ENCODE data around the gene ST3GAL4.
"Not testable (repeated sequence)": the region's sequence is repeated elsewhere in the genome, so short reads cannot be mapped to it uniquely, and the experiment has no call there.

The ST3GAL4 gene, protein sequence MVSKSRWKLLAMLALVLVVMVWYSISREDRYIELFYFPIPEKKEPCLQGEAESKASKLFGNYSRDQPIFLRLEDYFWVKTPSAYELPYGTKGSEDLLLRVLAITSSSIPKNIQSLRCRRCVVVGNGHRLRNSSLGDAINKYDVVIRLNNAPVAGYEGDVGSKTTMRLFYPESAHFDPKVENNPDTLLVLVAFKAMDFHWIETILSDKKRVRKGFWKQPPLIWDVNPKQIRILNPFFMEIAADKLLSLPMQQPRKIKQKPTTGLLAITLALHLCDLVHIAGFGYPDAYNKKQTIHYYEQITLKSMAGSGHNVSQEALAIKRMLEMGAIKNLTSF

DNA sequence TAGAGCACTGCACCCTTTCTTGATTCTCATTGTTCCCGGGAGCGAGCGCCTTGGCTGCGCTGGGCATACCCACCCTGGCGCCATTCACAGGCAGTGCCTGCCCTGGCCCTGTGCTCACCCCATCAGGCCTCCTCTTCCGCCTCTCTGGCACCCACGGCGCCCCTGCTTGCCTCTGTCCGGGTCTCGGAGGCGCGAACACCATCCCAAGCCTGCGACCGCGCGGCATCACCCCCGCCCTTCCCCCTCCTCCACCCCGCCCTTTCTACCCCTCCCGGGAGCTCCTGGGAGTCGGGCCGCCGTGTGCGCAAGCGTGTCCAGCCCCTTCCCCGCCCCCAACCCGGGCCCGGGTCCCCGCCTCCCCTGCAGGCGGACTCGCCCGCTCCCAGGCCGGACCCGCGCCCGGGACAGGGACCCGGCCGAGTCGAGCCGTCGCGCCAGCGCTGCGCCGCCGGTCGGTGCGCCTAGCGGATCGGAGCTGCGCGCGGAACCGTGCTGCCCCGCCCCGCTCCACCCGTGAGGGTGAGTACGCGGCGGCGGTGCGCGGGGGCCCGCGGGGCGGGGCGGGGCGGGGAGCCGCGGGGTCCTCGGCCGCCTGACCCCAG is at the start of gene ST3GAL4:
ST3GAL4 (plus strand) TSS at position 363 of the 602 bp plus-strand sequence. CDS start 50,470 bp downstream, outside the sequence.
- DNase-seq (ENCODE audit: low read depth in 3 of 3, low spot score in 1 of 3), result peak in 2 of 3 donors; percentile 18 to 62

DNA sequence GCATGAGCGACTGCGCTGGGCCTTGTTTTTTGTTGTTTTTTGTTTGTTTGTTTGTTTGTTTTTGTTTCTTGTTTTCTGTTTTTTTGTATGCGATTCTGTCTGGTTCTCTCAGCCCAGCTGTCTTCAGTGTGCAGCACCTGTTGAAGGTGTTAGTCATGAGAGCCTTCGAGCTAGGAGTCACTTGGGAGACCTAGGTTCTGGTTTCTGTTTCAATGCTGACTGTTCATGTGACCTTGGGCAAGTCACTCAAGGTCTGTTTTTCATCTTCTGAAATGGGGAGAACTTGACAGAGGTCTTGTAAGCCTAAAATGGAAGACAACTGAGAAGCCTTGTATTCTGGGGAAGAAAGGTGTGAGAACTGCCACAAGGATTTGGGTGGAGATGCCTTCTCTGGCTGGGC is 49.8 kb upstream of the ST3GAL4 start:
- DNase-seq (ENCODE audit: low read depth in 3 of 3, low spot score in 1 of 3), result no peak

DNA sequence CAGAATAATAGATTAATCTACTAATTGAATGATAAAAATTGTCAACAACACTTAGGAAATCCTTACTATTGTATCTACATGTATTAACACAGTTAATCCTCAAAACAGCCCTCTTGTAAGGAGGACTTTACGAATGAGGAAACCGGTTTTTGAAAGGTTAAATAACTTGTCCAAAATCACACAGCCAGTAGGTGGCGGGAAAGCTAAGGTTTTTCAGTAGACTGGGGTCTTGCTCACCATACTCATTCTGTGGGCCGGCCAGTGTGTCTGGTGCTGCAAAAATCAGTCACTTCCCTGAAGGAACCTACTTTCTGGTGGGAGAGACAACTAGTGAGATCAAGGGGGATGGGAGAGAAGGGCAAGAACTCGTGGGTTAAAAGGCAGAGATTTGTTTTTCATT is 47.8 kb upstream of the ST3GAL4 start:
- no peak for DNase-seq (ENCODE audit: low read depth in 3 of 3, low spot score in 1 of 3)

DNA sequence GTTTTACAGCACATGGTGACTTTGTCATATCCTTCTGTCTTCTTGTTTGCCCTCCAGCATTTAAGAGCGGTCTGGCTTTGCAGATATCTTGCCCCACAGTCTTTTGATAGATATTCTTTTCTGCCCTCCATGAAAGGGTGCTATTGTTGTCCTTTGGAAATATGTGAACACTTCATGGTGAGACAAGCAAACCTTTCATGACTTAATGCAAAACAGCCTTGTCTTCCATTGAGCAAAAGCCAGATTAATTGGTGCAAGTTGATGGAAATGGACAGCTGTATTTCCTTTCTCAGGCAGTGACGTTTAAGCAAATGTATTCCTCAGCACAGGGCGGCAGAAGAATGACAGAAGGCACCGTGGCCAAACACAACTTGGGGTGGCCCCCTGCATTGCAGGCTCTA is 47.2 kb upstream of the ST3GAL4 start:
- DNase-seq (ENCODE audit: low read depth in 3 of 3, low spot score in 1 of 3), result no peak

DNA sequence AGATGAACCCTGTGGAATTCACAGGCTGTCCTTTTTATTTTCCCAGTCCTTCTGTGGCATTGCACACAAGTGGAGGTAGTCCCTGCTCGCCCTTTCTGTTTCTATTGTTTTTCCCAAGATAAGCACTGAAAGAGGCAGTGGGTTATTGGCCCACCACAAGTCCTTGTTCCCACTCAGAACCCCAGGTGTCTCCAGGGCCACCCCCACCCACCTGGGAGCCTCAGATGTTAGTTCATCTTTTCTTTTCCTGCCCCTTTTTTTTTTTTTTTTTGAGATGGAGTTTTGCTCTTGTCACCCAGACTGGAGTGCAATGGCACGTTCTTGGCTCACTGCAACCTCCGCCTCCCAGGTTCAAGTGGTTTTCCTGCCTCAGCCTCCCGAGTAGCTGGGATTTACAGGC is 46.7 kb upstream of the ST3GAL4 start:
- not testable (repeated sequence) for DNase-seq (ENCODE audit: low read depth in 3 of 3, low spot score in 1 of 3)

DNA sequence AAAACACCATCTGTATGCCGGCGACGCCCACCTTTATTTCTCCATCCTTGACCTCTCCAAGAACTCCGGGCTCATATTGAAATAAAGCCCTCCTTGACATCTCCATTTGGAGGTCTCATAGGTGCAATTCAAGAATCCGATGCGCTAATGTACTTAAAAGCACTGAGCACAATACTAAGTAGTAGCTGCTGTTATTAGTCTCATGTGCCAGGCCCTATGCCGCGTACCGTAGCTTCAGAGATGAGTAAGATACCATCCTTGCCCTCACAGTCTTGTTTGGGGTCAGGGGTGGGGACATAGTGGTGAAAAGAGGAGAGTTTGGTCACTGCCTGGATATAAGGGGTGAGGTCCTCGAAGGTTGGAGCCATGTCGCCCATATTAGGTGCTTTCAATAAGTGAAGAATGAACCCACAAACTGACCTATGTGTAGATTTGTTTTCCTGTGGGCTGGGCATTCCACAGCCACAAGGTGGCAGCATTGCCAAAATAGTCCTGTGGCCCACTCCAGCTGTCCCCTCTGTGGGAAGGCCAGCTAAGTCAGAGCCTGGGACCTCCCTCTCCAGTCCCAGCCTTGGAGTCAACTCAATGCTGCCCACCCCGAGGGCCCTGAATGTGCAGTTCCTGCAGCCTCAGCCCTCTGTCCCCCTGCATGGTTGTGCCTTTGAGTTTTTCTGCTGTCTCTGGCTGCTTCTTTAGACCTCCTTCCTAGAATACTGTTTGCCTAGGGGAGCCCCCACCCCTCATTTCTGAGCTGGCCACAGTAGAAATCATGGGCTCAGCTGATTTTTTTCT is 45.1 kb upstream of the ST3GAL4 start:
- DNase-seq (ENCODE audit: low read depth in 3 of 3, low spot score in 1 of 3), result peak in 1 of 3 donors; percentile 45

DNA sequence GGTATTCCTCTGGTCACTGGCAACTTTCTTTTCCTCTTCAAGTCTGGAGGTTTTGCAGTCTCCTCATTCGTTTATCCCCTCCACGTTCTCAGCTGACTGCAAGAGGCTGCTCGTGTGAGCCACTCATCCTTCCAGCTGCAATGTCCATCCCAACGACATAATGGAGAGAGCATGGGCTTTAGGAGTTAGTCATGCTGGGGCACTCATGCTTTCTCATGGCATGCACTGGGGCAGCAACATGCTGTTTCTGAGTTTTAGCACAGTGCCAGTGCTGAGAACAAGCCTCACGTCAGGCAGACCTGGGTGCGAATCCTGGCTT is 44.5 kb upstream of the ST3GAL4 start:
- no peak for DNase-seq (ENCODE audit: low read depth in 3 of 3, low spot score in 1 of 3)

DNA sequence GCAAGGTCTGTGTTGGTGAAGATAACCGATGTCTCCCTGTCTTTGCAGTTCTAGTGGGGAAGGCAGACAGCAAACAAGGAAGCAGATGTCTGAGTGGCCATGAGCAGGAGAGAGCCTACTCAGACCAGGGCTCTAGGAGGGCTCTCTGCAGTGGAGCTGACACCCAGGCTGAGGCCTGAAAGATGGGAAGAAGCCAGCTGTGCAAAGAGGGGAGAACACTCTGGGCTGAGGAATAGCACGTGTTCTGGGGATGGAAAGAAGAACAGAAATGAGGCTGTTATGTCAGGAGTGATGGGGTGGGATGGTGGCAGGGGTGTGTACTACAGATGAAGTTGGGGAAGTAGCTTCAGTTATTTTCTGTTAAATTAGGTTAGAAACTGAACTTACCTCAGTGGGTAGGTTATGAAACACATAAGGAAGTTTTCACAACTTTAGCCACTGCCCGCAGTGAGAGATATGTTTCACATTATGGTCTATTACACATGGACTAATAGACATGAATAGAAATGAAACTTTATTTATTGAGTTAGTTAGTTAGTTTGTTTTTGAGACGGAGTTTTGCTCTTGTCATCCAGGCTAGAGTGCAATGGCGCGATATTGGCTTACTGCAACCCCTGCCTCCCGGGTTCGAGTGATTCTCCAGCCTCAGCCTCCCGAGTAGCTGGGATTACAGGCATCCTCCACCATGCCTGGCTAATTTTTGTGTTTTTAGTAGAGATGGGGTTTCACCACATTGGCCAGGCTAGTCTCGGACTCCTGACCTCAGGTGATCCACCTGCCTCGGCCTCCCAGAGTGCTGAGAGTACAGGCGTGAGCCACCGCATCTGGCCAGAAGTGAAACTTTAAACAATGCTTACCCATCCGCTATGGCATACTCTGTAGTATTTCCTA is 43.8 kb upstream of the ST3GAL4 start:
- DNase-seq (ENCODE audit: low read depth in 3 of 3, low spot score in 1 of 3), result no peak

DNA sequence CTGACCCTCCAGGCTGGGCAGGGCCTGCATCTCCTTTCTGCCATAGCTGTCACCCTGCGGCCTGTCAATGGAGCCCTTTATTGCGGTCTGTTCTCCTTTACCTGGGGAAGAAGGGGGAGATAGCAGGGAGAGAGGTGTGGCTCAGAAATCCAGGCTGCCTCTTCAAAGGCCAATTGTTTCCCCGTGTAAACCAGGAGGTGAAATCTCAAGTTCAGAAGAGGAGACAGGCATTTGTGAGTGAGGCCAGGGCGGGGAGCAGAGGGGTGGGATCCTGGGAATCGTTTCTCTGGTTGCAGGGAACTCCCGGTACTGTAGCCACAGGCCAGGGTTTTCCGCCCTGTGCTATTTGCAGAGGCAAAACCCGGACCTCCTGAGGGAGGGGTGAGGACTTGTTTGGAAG is 42.5 kb upstream of the ST3GAL4 start:
- no peak for DNase-seq (ENCODE audit: low read depth in 3 of 3, low spot score in 1 of 3)

DNA sequence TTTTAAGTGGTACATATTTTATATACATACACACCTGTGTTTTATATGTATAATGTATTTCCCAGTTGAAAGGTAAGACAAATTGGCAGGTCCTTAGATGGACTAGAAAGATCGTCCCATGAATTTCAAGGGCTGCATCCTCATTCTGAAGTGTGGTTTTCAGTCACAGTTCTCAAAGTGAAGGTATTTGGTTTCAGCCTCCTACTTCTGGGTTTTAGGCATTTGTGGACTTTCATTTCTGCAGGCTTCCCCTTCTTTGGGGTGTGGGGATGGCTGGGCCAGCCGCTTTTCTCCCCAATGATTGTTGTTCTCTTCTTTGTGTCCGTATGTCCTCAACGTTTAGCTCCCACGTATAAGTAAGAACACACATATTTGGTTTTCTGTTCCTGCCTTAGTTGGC is 41.7 kb upstream of the ST3GAL4 start:
- no peak for DNase-seq (ENCODE audit: low read depth in 3 of 3, low spot score in 1 of 3)

DNA sequence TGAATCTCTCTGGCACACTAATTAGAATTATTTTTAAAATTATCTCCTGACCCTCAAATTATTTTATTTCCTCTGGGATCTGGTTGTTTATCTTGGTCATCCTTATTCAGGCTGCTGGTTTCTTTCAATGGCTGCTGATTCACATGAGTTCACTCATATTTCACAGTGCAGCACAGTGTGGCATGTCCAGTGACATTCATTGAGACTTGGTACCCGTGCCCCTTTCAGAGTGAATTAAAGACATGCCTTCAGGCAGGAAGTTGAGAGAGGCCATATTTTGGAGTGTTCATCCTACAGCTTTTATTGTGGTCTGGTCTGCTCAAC is 38.1 kb upstream of the ST3GAL4 start:
- no peak for DNase-seq (ENCODE audit: low read depth in 3 of 3, low spot score in 1 of 3)

DNA sequence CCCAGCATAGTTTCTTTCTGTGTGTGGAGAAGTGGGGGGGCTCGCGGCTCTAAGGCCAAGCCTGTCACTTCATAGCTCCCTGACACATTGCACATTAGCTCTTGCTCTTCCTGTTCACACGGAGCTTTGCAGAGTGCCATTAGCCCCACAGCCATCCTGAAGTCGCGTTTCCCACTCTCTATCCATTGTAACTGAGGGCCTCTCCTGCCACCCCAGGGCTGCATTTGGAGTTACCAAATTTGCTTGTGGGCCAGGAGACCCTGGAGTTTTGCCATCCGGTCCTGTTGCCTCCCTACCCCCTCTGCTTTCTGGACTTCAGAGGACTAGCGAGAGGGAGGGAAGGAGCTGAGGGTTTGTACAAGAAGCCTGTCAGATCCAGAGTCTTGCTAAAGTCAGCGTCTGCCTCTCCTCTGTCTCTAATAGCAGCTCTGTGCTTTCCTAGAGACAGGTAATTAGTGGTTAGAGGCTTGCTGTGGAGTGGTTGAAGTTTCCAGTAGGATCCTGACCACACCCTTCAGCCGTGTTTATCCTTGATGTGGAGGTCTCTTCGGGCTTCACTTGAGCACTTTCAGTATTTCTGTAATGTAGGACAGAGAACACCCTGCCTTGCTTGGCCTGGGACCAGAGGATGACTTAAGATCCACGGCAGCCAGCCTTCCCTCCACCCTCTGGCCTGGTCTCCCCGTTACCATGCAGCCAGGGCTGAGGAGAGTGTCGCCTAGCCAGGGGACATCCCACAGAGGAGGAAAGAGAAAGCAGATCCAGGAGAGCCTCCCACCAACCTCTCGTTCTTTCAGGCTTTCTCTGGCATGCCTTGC is 37.5 kb upstream of the ST3GAL4 start:
- DNase-seq (ENCODE audit: low read depth in 3 of 3, low spot score in 1 of 3), result no peak

DNA sequence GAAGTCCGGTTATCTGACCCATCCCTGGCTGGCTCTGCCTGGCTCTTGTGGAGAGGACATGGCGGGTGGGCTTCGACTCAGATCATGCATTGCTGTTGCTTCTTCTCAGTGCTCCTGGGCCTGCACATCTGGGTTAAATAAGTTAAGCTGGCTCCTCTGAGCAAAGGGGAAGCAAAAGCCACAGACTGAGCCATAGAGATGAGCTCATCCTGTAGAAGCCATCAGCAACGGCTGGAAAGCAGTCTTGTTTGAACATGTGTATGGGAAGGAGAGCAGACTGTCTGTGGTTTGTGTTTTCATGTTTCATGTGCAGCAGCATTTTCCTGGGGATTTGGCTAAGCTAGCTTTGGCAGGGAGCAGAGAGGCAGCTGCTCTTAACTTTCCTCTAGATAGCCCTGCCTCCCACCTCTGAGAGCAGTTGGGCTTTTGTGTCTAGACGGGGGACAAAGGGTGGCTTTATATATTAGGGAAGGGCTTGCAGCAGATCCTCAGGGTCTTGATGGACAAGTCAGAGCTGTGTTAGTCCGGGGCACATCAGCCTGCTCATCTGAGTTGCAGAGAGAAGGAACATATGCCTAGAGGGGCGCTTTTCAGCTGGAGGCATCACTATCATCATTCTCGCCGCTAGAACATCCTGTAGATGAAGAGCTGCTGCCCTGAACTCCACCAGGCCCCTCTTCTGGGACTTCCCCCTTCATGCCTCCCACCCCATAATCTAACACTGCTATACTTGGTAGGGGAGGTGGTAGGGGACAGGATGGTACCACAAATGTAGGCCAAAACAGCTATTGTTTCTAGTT is 36.7 kb upstream of the ST3GAL4 start:
- no peak for DNase-seq (ENCODE audit: low read depth in 3 of 3, low spot score in 1 of 3)

DNA sequence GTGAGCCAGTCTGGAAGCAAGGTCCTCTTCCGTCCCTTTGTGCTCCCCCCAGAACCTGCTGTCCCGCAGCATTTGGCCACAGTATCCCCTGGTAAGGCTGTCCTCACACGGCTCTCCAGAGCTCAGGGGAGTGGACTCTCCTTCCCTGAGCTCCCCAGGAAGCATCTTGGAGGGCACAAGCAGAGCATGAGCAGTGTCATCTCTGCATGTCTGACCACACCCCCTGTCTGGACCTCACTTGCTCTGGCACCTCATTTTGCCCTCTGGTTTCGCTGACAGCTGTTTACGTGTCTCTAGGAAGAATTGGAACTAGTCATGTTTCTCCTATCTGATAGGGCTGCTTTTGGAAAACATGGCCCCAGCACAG is 36.1 kb upstream of the ST3GAL4 start:
- no peak for DNase-seq (ENCODE audit: low read depth in 3 of 3, low spot score in 1 of 3)

DNA sequence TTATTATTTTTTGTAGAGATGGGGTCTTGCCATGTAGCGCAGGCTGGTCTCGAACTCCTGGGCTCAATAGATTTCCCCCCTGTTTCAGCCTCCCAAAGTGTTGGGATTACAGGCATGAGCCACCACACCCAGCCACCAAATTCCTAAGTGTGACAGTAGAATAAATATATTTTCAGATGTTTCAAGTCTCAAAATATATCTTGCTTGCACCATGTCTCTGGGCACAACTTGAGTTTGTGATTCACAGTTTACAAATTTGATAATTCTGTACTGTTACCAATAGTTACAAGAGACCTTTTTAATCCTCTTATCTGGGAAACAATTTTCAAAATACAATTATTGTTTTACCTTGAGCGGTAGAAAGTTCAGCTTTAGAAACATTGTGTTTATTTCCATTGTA is 32.5 kb upstream of the ST3GAL4 start:
- DNase-seq (ENCODE audit: low read depth in 3 of 3, low spot score in 1 of 3), result no peak

DNA sequence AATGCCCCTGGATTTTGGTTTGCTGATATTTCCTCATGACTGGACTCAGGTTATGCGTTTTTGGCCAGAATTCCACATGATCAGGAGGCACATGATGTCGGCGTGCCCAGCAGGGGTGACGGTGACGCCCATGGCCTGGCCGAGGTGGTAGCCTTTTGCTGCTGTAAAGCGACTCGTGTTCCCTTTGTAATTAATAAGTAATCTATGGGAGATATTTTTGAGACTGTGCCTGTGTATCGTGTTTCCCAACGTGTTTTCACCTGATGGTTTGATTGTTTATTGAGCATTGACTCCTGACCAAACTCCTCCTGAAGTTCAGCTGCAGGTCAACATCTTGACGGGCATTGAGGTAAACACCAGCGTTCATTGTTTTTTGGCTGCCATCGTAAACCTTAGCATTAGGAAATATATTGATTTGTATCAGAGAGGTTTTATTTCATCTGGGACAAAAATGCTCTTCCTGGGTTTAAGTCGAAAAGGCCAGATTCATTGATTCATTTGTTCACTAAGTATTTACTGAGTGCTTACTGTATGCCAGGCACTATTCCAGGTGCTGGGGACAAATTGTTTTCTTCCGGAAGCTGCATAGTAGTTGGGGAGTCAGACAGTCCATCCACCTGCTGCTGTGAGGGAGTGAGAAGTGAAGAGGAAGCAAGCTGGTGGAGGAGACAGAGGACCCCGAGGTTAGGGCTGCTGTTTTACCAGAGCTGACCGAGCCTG is 28.0 kb upstream of the ST3GAL4 start:
- DNase-seq (ENCODE audit: low read depth in 3 of 3, low spot score in 1 of 3), result no peak

DNA sequence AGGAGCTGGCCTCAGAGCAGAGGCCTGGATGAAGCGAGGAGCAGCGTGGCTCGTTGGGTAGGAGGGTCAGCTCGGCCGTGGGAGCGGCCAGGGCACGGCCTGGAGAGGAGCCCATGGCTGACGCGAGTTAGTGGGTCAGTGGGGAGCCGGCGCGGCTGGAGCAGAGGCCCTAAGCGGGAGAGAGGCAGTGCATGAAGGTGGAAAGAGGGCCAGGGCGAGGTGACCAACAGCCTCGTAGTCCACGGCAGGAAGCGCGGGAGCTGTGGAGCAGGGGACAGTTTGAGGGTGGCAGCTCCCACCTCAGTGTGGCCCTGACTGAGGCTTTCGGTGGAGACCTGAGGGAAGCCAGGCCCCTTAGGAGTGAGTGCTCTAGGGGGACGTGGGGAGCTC is 27.5 kb upstream of the ST3GAL4 start:
- DNase-seq (ENCODE audit: low read depth in 3 of 3, low spot score in 1 of 3), result no peak

DNA sequence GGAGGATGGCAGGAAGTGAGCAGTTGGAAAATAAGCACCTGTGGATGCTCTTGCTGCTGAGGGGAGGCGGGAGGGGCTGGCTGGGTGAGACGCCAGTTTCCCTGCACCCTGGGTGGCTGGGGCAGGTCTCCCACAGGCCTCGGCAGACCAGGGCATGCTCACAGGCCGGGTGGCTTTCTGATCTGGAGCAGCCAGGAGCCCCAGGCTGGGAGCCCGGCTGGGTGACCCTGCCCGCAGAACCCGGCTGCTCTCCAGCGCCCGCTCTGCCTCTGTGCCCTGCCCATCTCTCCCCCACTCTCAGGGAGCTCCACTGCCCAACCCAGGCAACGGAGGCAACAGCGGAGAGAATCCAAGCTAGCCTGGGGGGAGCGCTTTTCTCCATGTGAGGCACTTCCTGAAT is 27.0 kb upstream of the ST3GAL4 start:
- no peak for DNase-seq (ENCODE audit: low read depth in 3 of 3, low spot score in 1 of 3)

DNA sequence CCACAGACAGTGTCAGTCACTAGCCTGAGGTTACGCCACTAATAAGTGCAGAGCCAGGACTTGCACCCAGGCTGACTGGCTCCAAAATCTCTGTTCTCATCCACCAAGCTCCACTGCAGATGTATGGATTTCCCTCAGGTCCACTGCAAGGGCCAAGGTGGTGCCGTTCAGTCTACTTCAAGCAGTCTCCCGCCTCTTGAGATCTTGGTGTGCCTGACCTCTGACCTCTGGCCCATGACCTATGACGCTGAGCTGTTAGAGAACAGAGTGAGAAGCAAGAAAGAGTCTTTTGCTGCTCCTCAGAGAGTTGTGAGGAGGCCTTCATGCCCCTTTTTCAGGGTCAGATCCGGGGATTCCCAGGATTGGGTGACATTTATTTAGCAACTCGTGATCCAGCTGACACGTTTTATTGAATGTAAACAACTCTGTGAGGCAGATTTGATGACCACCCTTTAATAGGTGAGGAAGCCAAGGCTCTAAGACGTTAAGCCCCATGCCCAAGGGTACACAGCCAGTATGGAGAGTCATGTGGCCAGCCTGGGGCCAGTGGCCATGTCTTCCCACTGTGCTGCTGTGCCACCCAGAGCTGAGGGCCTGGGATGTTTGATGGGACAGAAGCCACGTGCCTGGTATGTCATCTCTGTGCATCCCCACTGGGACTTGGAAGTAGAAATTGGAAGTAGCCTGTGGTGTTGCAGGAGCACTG is 26.4 kb upstream of the ST3GAL4 start:
- DNase-seq (ENCODE audit: low read depth in 3 of 3, low spot score in 1 of 3), result no peak
